Peyer's patch (tissue), 4 donors: ENCODE measurements around the gene SYNGR1. TPM values are rescaled to one million over a fixed set of nuclear protein-coding genes. Genes with fewer than 3 reads are reported as not detected.

Experiments
- DNase-seq, 3 donors: peaks; one replicate each; pipeline ENCODE4 v3.0.0-alpha.2; 2017 to 2019
- H3K27ac ChIP-seq, 4 donors: fragments of 200-600 bp; sonication (generic); one replicate each; pipeline ENCODE4 v1.5.1; 2016 to 2019
- H3K27me3 ChIP-seq, 2 donors: fragments of 200-600 bp; sonication (generic); one replicate each; pipeline ENCODE4 v1.5.1; 2019
- H3K36me3 ChIP-seq, 3 donors: fragments of 200-600 bp; sonication (generic); one replicate each; pipeline ENCODE4 v1.5.1; 2016 to 2019
- H3K4me1 ChIP-seq, 4 donors: fragments of 200-600 bp; sonication (generic); one replicate each; pipeline ENCODE4 v1.5.1; 2016 to 2019
- H3K4me3 ChIP-seq, 4 donors: fragments of 200-600 bp; sonication (generic); 1 replicate in 3 of 4; 2 replicates in 1 of 4; pipeline ENCODE4 v1.5.1; 2016 to 2019; ENCODE audit warnings: mild to moderate bottlenecking in 1 of 4
- H3K9me3 ChIP-seq, 4 donors: fragments of 200-600 bp; sonication (generic); one replicate each; pipeline ENCODE4 v1.5.1; 2016 to 2019; ENCODE audit warnings: mild to moderate bottlenecking in 1 of 4
- POLR2A ChIP-seq, 2 donors: fragments of 450-650 bp; IDR thresholded peaks; one replicate each; pipeline ENCODE4 v1.5.1; 2017; ENCODE audit warnings: antibody characterized with exemption in 2 of 2, mild to moderate bottlenecking in 2 of 2, moderate library complexity in 2 of 2
- small RNA-seq, 2 donors: library from RNA; depleted of rRNA; stranded (forward); fragments of <200 nt; gene quantifications; one replicate each; pipeline ENCODE3, GENCODE V24; 2016
- total RNA-seq, 4 donors: library from RNA; depleted of rRNA; stranded (reverse); fragments of >200 nt; gene quantifications; one replicate each; pipeline ENCODE4 v1.1.0, GENCODE V29; 2016
- TF ChIP-seq, protein P1 (sequence below), 6 experiments: fragments of 450-650 bp in 4 of 6; fragments of 200-600 bp in 2 of 6; sonication (generic) in 1 of 6; IDR thresholded peaks; one replicate each; pipeline ENCODE4 v1.5.1; 2017 to 2019; ENCODE audit warnings: antibody characterized with exemption in 6 of 6, mild to moderate bottlenecking in 3 of 6, moderate library complexity in 1 of 6

Gene SYNGR1
- total RNA-seq, 4 donors from 2014 or later = 0.35 to 22.3 (median 2.5) TPM

DNA sequence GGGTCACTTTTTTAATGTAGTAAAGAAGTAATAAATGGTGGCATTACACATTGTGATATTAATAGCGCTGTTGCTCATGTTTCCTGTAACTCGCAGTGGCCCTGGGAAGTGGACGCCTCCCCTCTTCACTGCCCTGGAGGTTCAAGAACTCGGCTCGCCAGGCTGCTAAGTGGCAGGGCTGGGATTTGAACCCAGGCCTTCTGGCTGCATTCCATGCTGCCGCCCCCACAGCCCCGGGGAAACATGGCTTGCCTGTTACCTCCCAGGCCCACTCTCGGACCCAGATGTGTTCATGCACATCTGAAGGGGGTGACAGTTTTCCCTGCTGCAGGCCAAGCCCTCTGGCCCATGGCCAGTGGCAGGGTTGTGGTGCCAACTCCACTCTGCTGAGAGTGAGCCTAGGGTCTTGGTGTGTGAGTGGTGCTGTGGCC lies 82.0 kb downstream of the SYNGR1 start:
- H3K4me3 ChIP-seq = no peak overlapping the region
- no peaks in the 10 kb centered on the region for H3K9me3 ChIP-seq
- TF ChIP-seq POLR2A (IDR thresholded peaks at IDR 0.05) = no peak
- TF ChIP-seq, protein P1, sequence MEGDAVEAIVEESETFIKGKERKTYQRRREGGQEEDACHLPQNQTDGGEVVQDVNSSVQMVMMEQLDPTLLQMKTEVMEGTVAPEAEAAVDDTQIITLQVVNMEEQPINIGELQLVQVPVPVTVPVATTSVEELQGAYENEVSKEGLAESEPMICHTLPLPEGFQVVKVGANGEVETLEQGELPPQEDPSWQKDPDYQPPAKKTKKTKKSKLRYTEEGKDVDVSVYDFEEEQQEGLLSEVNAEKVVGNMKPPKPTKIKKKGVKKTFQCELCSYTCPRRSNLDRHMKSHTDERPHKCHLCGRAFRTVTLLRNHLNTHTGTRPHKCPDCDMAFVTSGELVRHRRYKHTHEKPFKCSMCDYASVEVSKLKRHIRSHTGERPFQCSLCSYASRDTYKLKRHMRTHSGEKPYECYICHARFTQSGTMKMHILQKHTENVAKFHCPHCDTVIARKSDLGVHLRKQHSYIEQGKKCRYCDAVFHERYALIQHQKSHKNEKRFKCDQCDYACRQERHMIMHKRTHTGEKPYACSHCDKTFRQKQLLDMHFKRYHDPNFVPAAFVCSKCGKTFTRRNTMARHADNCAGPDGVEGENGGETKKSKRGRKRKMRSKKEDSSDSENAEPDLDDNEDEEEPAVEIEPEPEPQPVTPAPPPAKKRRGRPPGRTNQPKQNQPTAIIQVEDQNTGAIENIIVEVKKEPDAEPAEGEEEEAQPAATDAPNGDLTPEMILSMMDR (IDR thresholded peaks at IDR 0.05) = no peak
- DNase-seq = no peak
- H3K36me3 ChIP-seq = peaks cover 0 to 65% (median 0%) of the 10 kb centered on the region in 3 donors
- peak overlapping the region in 2 of 4 donors; percentile 61 to 76 for H3K27ac ChIP-seq
- no peaks in the 10 kb centered on the region for H3K27me3 ChIP-seq
- H3K4me1 ChIP-seq = no peaks in the 10 kb centered on the region

DNA sequence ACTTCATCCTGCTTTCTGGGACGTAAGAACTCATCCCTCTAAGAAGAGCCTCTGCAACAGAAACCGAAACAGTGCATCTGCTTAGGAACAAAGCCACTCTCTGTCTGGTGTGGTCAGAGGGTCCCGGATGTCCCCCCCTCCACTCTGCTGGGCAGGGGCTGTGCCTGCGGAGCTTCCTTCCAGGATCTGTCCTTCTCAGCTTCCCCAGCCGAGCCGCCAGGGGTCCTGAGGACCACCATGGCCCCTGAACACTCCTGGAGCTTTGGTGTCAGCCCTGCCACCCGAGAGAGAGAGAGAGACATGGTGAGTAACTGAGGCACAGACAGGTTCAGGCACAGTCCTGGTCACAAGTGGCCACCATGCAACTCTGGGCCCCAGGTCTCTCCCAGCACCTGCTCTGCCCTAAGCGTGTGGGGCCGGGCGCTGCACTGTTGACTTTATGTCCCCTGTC lies 82.6 kb downstream of the SYNGR1 start:
- H3K27ac ChIP-seq = peak overlapping the region in 3 of 4 donors; percentile 12 to 76 (median 61)
- H3K4me1 ChIP-seq = peaks cover 0 to 3% (median 1%) of the 10 kb centered on the region in 4 donors
- DNase-seq = no peak
- no peak overlapping the region for H3K4me3 ChIP-seq
- no peak for TF ChIP-seq POLR2A (IDR thresholded peaks at IDR 0.05)
- TF ChIP-seq, protein P1 (IDR thresholded peaks at IDR 0.05) = no peak
- H3K36me3 ChIP-seq = peaks cover 0 to 59% (median 0%) of the 10 kb centered on the region in 3 donors
- H3K27me3 ChIP-seq = no peaks in the 10 kb centered on the region
- no peaks in the 10 kb centered on the region for H3K9me3 ChIP-seq

DNA sequence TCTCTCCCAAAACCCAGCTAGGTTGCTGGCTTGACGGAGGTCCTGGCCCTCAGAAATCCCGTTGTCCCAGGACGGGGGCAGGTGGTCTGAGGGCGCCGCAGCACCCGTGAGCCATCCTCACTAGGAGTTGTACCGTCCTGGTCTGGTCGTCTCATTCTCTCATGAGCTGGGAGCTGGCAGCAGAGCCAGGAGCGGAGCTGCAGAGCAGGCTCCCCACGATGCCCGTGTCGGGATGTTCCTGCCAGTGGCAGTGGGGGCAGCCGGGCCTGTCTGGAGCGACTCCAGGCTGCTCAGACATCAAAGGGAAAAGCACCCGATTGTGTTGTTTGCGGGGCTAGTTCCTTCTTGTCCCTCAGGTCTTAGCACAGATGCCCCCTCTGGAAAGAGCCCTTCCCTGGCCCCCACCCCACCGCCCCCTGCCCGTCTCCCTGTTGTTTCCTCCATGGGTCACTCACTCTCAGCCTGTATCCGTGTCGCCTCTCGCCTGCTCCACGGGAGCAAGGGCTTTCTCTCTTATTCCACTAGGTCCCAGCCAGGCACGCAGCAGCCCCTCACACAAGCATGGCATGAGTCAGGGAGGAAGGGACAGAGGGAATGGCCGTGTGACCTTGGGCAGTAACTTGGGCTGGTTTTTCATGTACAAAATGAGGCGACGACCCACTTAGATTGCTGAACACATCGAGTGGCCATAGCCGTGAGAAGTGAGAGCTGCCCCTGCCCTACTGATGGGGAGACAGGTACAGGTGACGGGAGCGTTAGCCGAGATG lies 83.9 kb downstream of the SYNGR1 start:
- Histone ChIP-seq H3K4me1 (peaks cover 3 to 10% (median 7%) of the 10 kb centered on the region in 4 donors), H3K9me3 (no peaks in the 10 kb centered on the region), H3K27ac (no peak overlapping the region), H3K27me3 (no peaks in the 10 kb centered on the region), H3K4me3 (no peak overlapping the region), H3K36me3 (peaks cover 0 to 46% (median 0%) of the 10 kb centered on the region in 3 donors)
- DNase-seq = peak in 1 of 3 donors; percentile 40
- TF ChIP-seq, protein P1 (IDR thresholded peaks at IDR 0.05) = no peak
- TF ChIP-seq POLR2A (IDR thresholded peaks at IDR 0.05) = no peak

DNA sequence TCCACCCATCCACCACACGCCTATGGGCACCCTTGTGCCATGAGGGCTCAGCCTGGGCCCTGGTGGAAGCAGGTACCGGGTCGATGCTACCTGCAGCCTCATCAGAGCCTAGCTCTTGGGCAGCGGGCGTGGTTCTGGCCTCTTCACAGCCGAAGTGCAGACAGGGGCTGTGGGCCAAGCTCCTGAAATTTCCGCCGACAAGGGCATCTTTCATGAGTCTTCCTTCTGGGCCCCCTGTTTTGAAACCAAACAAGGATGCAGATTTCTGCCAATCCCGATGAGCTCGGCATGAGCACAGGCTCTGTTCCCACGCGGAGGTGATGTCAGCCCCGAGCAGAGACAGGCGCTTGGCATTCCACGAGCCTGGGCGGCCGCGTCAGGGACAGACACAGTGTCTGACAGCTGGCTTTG lies 84.5 kb downstream of the SYNGR1 start:
- Histone ChIP-seq H3K4me3 (no peak overlapping the region), H3K27me3 (no peaks in the 10 kb centered on the region), H3K4me1 (peaks cover 3 to 10% (median 7%) of the 10 kb centered on the region in 4 donors), H3K27ac (no peak overlapping the region), H3K9me3 (no peaks in the 10 kb centered on the region), H3K36me3 (peaks cover 0 to 41% (median 0%) of the 10 kb centered on the region in 3 donors)
- no peak for DNase-seq
- TF ChIP-seq, protein P1 (IDR thresholded peaks at IDR 0.05) = no peak
- no peak for TF ChIP-seq POLR2A (IDR thresholded peaks at IDR 0.05)

DNA sequence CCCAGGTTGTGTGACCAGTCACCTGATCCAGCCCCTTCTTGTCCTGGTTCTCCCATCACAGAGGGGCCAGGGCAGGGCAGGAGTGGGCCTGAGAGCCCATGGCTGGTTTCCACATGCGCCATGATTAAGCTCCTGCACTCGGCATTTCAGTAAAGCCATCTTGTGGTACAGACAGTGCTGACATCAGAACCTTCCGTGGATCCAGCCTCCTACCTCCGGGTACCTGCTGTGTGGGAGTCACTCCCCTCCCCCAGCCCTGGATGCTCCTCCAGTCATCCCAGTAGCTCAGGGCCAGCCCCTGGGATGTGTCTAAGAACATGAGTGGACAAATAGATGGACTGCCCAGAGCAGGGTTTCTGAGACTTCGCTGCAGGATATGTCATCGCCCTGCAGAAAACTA lies 84.9 kb downstream of the SYNGR1 start:
- Histone ChIP-seq H3K27me3 (no peaks in the 10 kb centered on the region), H3K4me3 (no peak overlapping the region), H3K4me1 (peaks cover 3 to 10% (median 7%) of the 10 kb centered on the region in 4 donors), H3K36me3 (peaks cover 0 to 36% (median 0%) of the 10 kb centered on the region in 3 donors), H3K9me3 (no peaks in the 10 kb centered on the region), H3K27ac (no peak overlapping the region)
- TF ChIP-seq, protein P1 (IDR thresholded peaks at IDR 0.05) = no peak
- TF ChIP-seq POLR2A (IDR thresholded peaks at IDR 0.05) = no peak
- no peak for DNase-seq

Small RNA genes within 50 kb of the gene (small RNA-seq; reads per million reads assigned to genes)
- gene SNORD43 (0 reads per million in 2 donors), gene SNORD83A (4,598 to 8,790 reads per million in 2 donors), gene SNORD83B (0 reads per million in 2 donors)

Other genes starting within 250 kb of the SYNGR1 start
- gene CBX7, start 197.3 kb upstream of the SYNGR1 start, total RNA-seq = 10 to 100 TPM; 41.2 to 58.6 (median 53.2) TPM
- gene PDGFB, start 105.0 kb upstream of the SYNGR1 start, total RNA-seq = 10 to 100 TPM in 1 of 4 donors, 1 to 10 TPM in 3; 1.8 to 10.7 (median 3.8) TPM
- 1,000 to 10,000 TPM in 3 of 4 donors, 100 to 1,000 TPM in 1; 736 to 1,914 (median 1,266) TPM for gene RPL3, start 30.4 kb upstream of the SYNGR1 start, total RNA-seq
- 10 to 100 TPM; 15.6 to 74.3 (median 23.4) TPM for gene TAB1, start 49.8 kb downstream of the SYNGR1 start, total RNA-seq
- 10 to 100 TPM in 3 of 4 donors, 1 to 10 TPM in 1; 5.0 to 53.7 (median 49.6) TPM for gene MGAT3, start 107.0 kb downstream of the SYNGR1 start, total RNA-seq
- 10 to 100 TPM; 16.5 to 51.0 (median 41.3) TPM for gene MIEF1, start 152.3 kb downstream of the SYNGR1 start, total RNA-seq
- 100 to 1,000 TPM; 222 to 550 (median 280) TPM for gene ATF4, start 170.6 kb downstream of the SYNGR1 start, total RNA-seq
- gene RPS19BP1, start 182.8 kb downstream of the SYNGR1 start, total RNA-seq = 100 to 1,000 TPM in 1 of 4 donors, 10 to 100 TPM in 3; 59.4 to 132 (median 93.7) TPM
- gene CACNA1I, start 220.8 kb downstream of the SYNGR1 start, total RNA-seq = 1 to 10 TPM in 3 of 4 donors, under 1 TPM in 1; 0.95 to 6.6 (median 1.6) TPM